Measurements from ENCODE around the gene CILP2.

The CILP2 gene

DNA sequence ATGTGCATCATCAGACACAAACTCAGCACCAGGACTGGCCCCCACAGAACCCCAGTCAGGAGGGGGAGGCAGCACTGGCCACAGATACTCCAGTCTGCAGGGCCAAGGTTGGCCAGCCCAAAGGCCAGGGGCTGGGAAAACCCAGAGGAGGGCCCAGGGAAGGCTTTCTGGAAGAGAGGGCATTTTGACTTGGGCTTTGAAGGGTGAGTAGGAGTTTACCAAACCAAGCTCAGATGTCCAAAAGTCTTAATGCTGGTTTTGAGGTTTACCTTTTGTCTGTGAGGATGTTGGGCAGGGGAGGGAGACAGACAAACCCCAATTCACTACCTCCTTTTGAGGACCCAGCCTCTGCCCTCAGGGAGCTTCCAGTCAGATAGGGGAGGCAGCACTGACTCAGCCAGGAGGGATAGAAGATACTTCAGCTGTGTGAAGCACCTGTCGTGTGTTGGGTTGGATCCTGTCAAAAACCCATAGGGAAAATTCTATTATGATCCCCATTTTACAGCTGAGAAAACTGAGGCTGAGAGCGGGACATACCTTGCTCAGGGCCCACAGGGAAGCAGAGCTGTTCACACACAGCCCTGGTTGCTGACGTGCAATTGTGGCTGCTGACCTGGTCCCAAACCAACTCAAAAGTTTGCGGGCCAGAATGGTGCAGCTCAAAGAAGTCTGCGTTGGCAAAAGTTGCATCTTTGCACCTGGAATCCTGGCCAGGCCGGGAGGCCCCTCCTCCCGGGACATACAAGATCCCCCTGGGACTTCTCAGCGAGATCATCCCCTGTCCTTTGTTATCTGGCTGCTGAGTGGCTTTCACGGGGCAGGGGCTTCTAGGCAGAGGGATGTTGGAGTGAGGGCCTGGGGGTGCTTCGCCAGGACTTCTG is 13.1 kb downstream of the CILP2 start:
- no peak for TF ChIP-seq FOXP2 (optimal IDR thresholded peaks at IDR 0.05; ENCODE audit: borderline replicate concordance, extremely low read depth, extremely low read length, insufficient read depth)
- no peak for TF ChIP-seq SIN3A (IDR thresholded peaks at IDR 0.05; ENCODE audit: borderline replicate concordance, insufficient read depth, low read length)
- TF ChIP-seq TAF1 (IDR thresholded peaks at IDR 0.05; ENCODE audit: borderline replicate concordance, insufficient read depth, low read length): no peak
- TF ChIP-seq, protein P1, sequence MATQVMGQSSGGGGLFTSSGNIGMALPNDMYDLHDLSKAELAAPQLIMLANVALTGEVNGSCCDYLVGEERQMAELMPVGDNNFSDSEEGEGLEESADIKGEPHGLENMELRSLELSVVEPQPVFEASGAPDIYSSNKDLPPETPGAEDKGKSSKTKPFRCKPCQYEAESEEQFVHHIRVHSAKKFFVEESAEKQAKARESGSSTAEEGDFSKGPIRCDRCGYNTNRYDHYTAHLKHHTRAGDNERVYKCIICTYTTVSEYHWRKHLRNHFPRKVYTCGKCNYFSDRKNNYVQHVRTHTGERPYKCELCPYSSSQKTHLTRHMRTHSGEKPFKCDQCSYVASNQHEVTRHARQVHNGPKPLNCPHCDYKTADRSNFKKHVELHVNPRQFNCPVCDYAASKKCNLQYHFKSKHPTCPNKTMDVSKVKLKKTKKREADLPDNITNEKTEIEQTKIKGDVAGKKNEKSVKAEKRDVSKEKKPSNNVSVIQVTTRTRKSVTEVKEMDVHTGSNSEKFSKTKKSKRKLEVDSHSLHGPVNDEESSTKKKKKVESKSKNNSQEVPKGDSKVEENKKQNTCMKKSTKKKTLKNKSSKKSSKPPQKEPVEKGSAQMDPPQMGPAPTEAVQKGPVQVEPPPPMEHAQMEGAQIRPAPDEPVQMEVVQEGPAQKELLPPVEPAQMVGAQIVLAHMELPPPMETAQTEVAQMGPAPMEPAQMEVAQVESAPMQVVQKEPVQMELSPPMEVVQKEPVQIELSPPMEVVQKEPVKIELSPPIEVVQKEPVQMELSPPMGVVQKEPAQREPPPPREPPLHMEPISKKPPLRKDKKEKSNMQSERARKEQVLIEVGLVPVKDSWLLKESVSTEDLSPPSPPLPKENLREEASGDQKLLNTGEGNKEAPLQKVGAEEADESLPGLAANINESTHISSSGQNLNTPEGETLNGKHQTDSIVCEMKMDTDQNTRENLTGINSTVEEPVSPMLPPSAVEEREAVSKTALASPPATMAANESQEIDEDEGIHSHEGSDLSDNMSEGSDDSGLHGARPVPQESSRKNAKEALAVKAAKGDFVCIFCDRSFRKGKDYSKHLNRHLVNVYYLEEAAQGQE (IDR thresholded peaks at IDR 0.05; ENCODE audit: insufficient read depth in 1 of 2, low read depth in 2 of 2, low read length in 2 of 2): no peak
- no peak for TF ChIP-seq POLR2AphosphoS5 (IDR thresholded peaks at IDR 0.05; ENCODE audit: low read depth, low read length)

DNA sequence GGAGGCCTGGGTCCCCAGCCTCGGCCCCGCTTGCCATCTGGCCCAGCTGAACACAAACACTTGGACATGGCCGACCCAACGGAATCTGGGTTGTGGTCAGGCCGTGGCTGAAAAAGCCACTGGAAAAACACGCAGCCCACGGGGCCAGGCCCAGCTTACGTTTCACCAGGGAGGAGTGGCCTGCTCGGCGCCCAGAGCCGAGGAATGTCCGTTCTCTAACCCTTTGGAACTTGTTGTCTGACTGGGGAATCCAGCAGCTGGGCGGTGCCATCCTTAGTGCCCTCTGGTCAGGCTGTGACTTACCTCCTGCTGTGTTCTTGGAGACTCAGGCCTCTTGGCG is 13.8 kb downstream of the CILP2 start:
- no peak for TF ChIP-seq POLR2AphosphoS5 (IDR thresholded peaks at IDR 0.05; ENCODE audit: low read depth, low read length)
- no peak for TF ChIP-seq TAF1 (IDR thresholded peaks at IDR 0.05; ENCODE audit: borderline replicate concordance, insufficient read depth, low read length)
- no peak for TF ChIP-seq SIN3A (IDR thresholded peaks at IDR 0.05; ENCODE audit: borderline replicate concordance, insufficient read depth, low read length)
- no peak for TF ChIP-seq FOXP2 (optimal IDR thresholded peaks at IDR 0.05; ENCODE audit: borderline replicate concordance, extremely low read depth, extremely low read length, insufficient read depth)
- TF ChIP-seq, protein P1 (IDR thresholded peaks at IDR 0.05; ENCODE audit: insufficient read depth in 1 of 2, low read depth in 2 of 2, low read length in 2 of 2): no peak

DNA sequence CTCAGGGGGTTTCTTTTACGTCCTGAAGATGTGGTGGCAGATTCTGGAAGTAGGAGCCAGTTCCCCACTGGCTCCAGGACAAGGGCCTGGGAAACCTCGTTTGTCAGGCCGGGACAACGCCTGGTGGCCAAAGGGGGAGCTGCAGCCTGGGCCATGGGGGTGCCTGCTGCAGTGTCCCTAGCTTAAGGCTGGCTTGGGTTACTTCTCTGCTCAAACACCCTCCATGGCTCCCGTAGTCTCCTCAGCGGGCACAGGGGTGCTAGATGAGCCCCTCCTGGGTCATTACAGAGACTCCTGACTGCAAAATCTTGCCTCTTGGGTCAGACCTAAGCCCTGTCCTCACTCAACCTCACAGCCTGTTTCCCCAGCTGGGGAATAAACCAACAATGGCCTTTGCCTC is 14.7 kb downstream of the CILP2 start:
- TF ChIP-seq FOXP2 (optimal IDR thresholded peaks at IDR 0.05; ENCODE audit: borderline replicate concordance, extremely low read depth, extremely low read length, insufficient read depth) (no peak), SIN3A (IDR thresholded peaks at IDR 0.05; ENCODE audit: borderline replicate concordance, insufficient read depth, low read length) (no peak), TAF1 (IDR thresholded peaks at IDR 0.05; ENCODE audit: borderline replicate concordance, insufficient read depth, low read length) (no peak), POLR2AphosphoS5 (IDR thresholded peaks at IDR 0.05; ENCODE audit: low read depth, low read length) (no peak)
- TF ChIP-seq, protein P1 (IDR thresholded peaks at IDR 0.05; ENCODE audit: insufficient read depth in 1 of 2, low read depth in 2 of 2, low read length in 2 of 2): no peak

DNA sequence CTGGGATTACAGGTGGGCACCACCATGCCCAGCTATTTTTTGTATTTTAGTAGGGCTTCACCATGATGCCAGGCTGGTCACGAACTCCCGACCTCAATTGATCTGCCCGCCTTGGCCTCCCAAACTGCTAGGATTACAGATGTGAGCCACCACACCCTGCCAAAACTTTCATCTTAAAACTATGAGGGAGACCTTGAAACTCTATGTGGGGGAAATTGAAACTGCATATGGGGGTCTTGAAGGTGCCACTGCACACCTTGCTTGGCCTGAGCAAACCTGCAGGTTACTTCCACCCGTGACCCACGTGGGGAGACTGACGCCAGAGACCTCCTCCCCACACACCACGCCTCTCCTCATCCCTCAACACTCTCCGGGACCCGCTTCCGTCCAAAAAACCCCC is 15.6 kb downstream of the CILP2 start:
- TF ChIP-seq TAF1 (IDR thresholded peaks at IDR 0.05; ENCODE audit: borderline replicate concordance, insufficient read depth, low read length): no peak
- TF ChIP-seq, protein P1 (IDR thresholded peaks at IDR 0.05; ENCODE audit: insufficient read depth in 1 of 2, low read depth in 2 of 2, low read length in 2 of 2): no peak
